Medulla oblongata (tissue), 1 donor: ENCODE measurements around the gene RNF4.
"Not testable (repeated sequence)": the region's sequence is repeated elsewhere in the genome, so short reads cannot be mapped to it uniquely, and the experiment has no call there.

Experiments used
- DNase-seq: peaks from one replicate; pipeline ENCODE4 v3.0.0-alpha.2; 2015; ENCODE audit errors: extremely low spot score

Gene RNF4

GRCh38 chr4:2468456-2469191 is at the start of gene RNF4:
RNF4 (plus strand) TSS chr4:2469106; CDS start chr4:2490494, 21,388 bp downstream.
- peak; percentile 98 for DNase-seq

- DNase-seq, result no peak
Measured at GRCh38 chr4:2419814-2420213, 49.1 kb upstream of the RNF4 start.

GRCh38 chr4:2421928-2422327 is 47.0 kb upstream of the RNF4 start:
- DNase-seq, result no peak

GRCh38 chr4:2423066-2423465 is 45.8 kb upstream of the RNF4 start:
- no peak for DNase-seq

- no peak for DNase-seq
Measured at GRCh38 chr4:2423695-2424094, 45.2 kb upstream of the RNF4 start.

- no peak for DNase-seq
Measured at GRCh38 chr4:2424581-2424980, 44.3 kb upstream of the RNF4 start.

GRCh38 chr4:2425386-2426068 is 43.4 kb upstream of the RNF4 start:
- DNase-seq, result no peak

- DNase-seq, result no peak
Measured at GRCh38 chr4:2426069-2426397, 42.9 kb upstream of the RNF4 start.

GRCh38 chr4:2426711-2427275 is 42.1 kb upstream of the RNF4 start:
- no peak for DNase-seq

- no peak for DNase-seq
Measured at GRCh38 chr4:2427383-2428334, 41.2 kb upstream of the RNF4 start.

GRCh38 chr4:2428496-2429213 is 40.3 kb upstream of the RNF4 start:
- no peak for DNase-seq

- DNase-seq, result not testable (repeated sequence)
Measured at GRCh38 chr4:2429945-2430757, 38.8 kb upstream of the RNF4 start.

GRCh38 chr4:2432004-2432403 is 36.9 kb upstream of the RNF4 start:
- DNase-seq, result no peak

GRCh38 chr4:2432991-2433530 is 35.8 kb upstream of the RNF4 start:
- DNase-seq, result peak; percentile 93

- DNase-seq, result peak; percentile 68
Measured at GRCh38 chr4:2433609-2434350, 35.1 kb upstream of the RNF4 start.

GRCh38 chr4:2434420-2434819 is 34.5 kb upstream of the RNF4 start:
- DNase-seq, result no peak

GRCh38 chr4:2436301-2436700 is 32.6 kb upstream of the RNF4 start:
- DNase-seq, result peak; percentile 86

- DNase-seq, result no peak
Measured at GRCh38 chr4:2436761-2437474, 32.0 kb upstream of the RNF4 start.
